WERI-Rb-1 (cell line): ENCODE data around the gene PCDHGA5.
"Not testable (repeated sequence)": the region's sequence is repeated elsewhere in the genome, so short reads cannot be mapped to it uniquely, and the experiment has no call there.

Experiments
- DNase-seq: peaks from one replicate; pipeline ENCODE4 v3.0.0-alpha.2; 2020
- H3K27ac ChIP-seq: fragments of 250-450 bp; sonication (Bioruptor Pico); 2 replicates; pipeline ENCODE4 v1.5.1; 2020; ENCODE audit warnings: mild to moderate bottlenecking, moderate library complexity
- H3K27me3 ChIP-seq: fragments of 250-450 bp; sonication (Bioruptor Pico); 2 replicates; pipeline ENCODE4 v1.5.1; 2021; ENCODE audit warnings: mild to moderate bottlenecking, low read depth, moderate library complexity; ENCODE audit not compliant: insufficient read depth, severe bottlenecking
- H3K36me3 ChIP-seq: fragments of 250-450 bp; sonication (Bioruptor Pico); 2 replicates; pipeline ENCODE4 v1.5.1; 2020; ENCODE audit warnings: mild to moderate bottlenecking, moderate library complexity
- H3K4me3 ChIP-seq: 2 replicates; pipeline ENCODE4 v1.5.1; 2011; ENCODE audit warnings: low read depth, mild to moderate bottlenecking, control low read depth, low read length
- H3K9me3 ChIP-seq: fragments of 250-450 bp; sonication (Bioruptor Pico); 2 replicates; pipeline ENCODE4 v1.5.1; 2021; ENCODE audit warnings: mild to moderate bottlenecking, moderate library complexity; ENCODE audit not compliant: severe bottlenecking
- TF ChIP-seq, protein P1 (sequence below): IDR thresholded peaks from 2 replicates; pipeline ENCODE4 v1.5.1; 2011; ENCODE audit warnings: low read depth, mild to moderate bottlenecking, control low read depth, inconsistent platforms, low read length

The PCDHGA5 gene

DNA sequence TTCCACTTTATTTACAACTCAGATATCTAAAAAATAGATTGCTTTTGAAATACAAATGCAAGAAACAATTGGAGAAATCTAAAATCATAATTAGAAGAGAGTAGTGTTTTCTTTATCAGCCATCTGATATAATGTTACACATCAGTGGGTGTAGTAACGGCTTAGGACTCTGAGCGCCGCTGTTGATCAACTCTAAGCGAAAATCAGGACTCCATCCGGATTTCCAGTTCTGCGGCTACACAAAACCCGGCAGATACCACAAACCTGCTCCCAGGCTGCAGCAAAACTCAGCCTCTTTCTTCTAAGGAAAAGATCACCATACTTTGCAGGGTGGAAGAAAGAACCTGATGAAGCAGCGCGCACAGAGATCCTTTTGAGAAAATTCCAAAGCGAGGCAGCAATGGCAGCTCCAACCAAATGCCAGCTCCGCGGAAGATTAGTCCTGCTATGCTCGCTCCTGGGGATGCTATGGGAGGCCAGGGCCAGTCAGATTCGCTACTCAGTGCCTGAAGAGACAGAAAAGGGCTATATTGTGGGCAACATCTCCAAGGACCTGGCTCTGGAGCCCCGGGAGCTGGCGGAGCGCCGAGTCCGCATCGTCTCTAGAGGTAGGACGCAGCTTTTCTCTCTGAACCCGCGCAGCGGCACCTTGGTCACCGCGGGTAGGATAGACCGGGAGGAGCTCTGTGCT, 38.7 kb downstream of the PCDHGA5 start, which contains the start of gene PCDHGA9:
Gene PCDHGA9 (plus strand): TSS at position 226 of the 691 bp plus-strand sequence. CDS start 175 bp downstream, at position 401.
- no peaks in the 10 kb centered on the region for H3K27me3 ChIP-seq
- no peak within 1 kb of the TSS for H3K27ac ChIP-seq
- no peaks in the 10 kb centered on the region for H3K36me3 ChIP-seq
- peak; percentile 30 for DNase-seq
- peaks cover 4% of the 10 kb centered on the region for H3K9me3 ChIP-seq
- no peak within 1 kb of the TSS for H3K4me3 ChIP-seq
- TF ChIP-seq, protein P1, sequence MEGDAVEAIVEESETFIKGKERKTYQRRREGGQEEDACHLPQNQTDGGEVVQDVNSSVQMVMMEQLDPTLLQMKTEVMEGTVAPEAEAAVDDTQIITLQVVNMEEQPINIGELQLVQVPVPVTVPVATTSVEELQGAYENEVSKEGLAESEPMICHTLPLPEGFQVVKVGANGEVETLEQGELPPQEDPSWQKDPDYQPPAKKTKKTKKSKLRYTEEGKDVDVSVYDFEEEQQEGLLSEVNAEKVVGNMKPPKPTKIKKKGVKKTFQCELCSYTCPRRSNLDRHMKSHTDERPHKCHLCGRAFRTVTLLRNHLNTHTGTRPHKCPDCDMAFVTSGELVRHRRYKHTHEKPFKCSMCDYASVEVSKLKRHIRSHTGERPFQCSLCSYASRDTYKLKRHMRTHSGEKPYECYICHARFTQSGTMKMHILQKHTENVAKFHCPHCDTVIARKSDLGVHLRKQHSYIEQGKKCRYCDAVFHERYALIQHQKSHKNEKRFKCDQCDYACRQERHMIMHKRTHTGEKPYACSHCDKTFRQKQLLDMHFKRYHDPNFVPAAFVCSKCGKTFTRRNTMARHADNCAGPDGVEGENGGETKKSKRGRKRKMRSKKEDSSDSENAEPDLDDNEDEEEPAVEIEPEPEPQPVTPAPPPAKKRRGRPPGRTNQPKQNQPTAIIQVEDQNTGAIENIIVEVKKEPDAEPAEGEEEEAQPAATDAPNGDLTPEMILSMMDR, result peak; percentile 45

DNA sequence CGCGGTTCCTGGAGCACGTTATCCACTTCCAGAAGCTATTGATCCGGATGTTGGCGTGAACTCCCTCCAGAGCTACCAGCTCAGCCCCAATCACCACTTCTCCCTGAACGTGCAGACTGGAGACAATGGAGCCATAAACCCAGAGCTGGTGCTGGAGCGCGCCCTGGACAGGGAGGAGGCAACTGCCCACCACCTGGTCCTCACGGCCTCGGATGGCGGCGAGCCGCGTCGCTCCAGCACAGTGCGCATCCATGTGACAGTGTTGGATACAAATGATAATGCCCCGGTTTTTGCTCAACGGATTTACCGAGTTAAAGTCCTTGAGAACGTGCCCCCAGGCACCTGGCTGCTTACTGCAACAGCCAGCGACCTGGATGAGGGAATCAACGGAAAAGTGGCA, 39.4 kb downstream of the PCDHGA5 start:
- Histone ChIP-seq H3K9me3 (peaks cover 4% of the 10 kb centered on the region), H3K27ac (no peak overlapping the region), H3K36me3 (no peaks in the 10 kb centered on the region), H3K27me3 (no peaks in the 10 kb centered on the region), H3K4me3 (no peak overlapping the region)
- TF ChIP-seq, protein P1, result no peak
- DNase-seq, result no peak

DNA sequence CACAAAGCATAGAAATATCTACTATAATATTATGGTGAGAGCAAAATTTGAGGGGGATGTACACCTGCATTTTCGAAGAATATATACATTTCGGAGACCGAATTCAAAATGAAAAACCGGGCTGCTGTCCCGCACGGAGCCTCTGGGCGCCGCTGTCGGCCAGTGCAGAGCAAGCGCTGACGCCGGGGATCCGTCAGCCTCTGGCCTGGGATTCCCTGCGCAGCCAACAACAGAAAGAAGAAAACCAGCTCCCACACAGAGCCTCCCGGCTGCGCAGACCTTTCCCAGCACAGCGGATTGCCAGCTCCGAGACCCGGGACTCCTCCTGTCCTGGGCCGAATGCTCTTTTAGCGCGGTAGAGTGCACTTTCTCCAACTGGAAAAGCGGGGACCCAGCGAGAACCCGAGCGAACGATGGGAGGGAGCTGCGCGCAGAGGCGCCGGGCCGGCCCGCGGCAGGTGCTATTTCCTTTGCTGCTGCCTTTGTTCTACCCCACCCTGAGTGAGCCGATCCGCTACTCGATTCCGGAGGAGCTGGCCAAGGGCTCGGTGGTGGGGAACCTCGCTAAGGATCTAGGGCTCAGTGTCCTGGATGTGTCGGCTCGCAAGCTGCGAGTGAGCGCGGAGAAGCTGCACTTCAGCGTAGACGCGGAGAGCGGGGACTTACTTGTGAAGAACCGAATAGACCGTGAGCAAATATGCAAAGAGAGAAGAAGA, 44.0 kb downstream of the PCDHGA5 start, which contains the start of gene PCDHGB6:
Gene PCDHGB6 (plus strand): TSS at position 232 of the 716 bp plus-strand sequence. CDS start 182 bp downstream, at position 414.
- H3K36me3 ChIP-seq, H3K9me3 ChIP-seq, DNase-seq, H3K27me3 ChIP-seq, H3K4me3 ChIP-seq, H3K27ac ChIP-seq: not testable (repeated sequence)
- TF ChIP-seq, protein P1, result 0 out of 2 replicates have a peak, but pooled peaks have one; percentile 31

DNA sequence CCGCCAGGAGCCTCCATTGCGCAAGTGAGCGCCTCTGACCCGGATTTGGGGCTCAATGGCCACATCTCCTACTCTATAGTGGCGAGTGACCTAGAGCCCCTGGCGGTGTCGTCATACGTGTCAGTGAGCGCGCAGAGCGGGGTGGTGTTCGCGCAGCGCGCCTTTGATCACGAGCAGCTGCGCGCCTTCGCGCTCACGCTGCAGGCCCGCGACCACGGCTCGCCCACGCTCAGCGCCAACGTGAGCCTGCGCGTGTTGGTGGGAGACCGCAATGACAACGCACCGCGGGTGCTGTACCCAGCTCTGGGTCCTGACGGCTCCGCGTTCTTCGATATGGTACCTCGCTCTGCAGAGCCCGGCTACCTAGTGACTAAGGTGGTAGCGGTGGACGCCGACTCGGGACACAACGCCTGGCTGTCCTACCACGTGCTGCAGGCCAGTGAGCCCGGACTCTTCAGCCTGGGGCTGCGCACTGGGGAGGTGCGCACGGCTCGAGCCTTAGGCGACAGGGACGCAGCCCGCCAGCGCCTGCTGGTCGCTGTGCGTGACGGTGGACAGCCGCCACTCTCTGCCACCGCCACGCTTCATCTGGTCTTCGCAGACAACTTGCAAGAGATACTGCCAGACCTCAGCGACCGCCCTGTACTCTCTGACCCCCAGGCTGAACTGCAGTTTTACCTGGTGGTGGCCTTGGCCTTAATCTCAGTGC, 45.8 kb downstream of the PCDHGA5 start:
- H3K27me3 ChIP-seq, result no peaks in the 10 kb centered on the region
- no peaks in the 10 kb centered on the region for H3K36me3 ChIP-seq
- H3K9me3 ChIP-seq, result peaks cover 3% of the 10 kb centered on the region
- TF ChIP-seq, protein P1, result no peak
- no peak overlapping the region for H3K27ac ChIP-seq
- no peak overlapping the region for H3K4me3 ChIP-seq
- no peak for DNase-seq

DNA sequence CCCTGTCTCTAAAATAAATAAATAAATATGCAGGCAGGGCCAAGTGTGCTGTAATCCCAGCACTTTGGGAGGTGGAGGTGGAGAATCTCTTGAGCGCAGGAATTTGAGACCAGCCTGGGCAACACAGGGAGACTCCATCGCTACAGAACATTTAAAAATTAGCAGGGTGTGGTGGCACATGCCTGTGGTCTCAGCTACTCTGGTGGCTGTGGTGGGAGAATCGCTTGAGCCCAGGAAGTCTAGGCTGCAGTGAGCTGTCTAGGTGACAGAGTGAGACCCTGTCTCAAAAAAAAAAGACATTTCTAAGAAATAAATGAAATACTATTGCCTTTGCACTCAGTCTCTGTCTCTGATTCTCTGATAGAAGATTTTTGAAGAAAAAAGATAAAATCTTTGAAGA, 47.6 kb downstream of the PCDHGA5 start:
- Histone ChIP-seq H3K4me3 (no peak overlapping the region), H3K27ac (no peak overlapping the region), H3K9me3 (peaks cover 3% of the 10 kb centered on the region), H3K36me3 (no peaks in the 10 kb centered on the region), H3K27me3 (no peaks in the 10 kb centered on the region)
- DNase-seq, result no peak
- TF ChIP-seq, protein P1, result no peak
